ENCODE results near the gene DENND5A.

GRCh38 chr11:9182180-9182871, 82.8 kb downstream of the DENND5A start:
- TF ChIP-seq POLR2AphosphoS5 (IDR thresholded peaks at IDR 0.05; ENCODE audit: low read depth, low read length) (no peak), REST (IDR thresholded peaks at IDR 0.05; ENCODE audit: insufficient read depth in 1 of 2, low read depth in 2 of 2, low read length in 2 of 2) (no peak), SIN3A (IDR thresholded peaks at IDR 0.05; ENCODE audit: borderline replicate concordance, insufficient read depth, low read length) (no peak)

Measured in PFSK-1 (cell line).